Measurements from ENCODE around the gene CHN2. TPM values are rescaled to one million over a fixed set of nuclear protein-coding genes. Genes with fewer than 3 reads are reported as not detected.

Gene CHN2
- total RNA-seq, 1 donor = under 0.01 TPM

DNA sequence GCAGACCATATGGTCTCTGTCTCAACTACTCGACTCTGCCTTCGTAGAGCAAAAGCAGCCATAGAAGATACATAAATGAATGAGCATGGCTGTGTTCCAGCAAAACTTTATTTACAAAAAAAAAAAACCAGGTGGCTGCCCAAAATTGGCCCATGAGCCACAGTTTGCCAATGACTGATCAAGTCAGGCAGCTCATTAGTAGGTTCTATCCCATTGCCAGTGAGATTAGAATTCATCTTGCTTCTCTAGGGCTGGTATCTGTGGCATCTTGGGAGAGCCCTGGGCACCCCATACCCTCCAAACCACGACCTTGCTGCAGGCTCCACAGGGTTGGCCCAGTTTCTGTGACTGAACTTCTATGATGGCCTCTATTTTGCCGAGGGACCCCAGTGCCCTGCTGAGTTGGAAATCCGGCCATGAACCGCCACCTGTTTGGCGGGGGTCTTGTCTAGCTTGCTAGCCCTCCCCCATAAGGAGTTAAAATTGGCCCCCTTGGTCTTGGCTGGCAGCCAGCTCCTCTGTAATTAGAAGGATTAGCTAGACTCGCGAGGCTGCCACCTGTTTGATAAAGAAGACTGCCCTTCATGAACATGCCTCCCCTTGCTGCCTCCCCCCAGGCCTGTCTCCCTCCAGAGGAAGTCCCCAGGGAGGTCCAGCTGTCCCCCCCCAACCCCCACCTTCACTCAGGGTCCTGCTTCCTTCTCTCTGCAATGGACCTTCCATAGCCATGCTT, 83.9 kb downstream of the CHN2 start:
- DNase-seq (ENCODE audit: low read depth) = no peak
- H3K4me3 ChIP-seq (ENCODE audit: low read depth, low read length) = no peak overlapping the region
- TF ChIP-seq, protein P1, sequence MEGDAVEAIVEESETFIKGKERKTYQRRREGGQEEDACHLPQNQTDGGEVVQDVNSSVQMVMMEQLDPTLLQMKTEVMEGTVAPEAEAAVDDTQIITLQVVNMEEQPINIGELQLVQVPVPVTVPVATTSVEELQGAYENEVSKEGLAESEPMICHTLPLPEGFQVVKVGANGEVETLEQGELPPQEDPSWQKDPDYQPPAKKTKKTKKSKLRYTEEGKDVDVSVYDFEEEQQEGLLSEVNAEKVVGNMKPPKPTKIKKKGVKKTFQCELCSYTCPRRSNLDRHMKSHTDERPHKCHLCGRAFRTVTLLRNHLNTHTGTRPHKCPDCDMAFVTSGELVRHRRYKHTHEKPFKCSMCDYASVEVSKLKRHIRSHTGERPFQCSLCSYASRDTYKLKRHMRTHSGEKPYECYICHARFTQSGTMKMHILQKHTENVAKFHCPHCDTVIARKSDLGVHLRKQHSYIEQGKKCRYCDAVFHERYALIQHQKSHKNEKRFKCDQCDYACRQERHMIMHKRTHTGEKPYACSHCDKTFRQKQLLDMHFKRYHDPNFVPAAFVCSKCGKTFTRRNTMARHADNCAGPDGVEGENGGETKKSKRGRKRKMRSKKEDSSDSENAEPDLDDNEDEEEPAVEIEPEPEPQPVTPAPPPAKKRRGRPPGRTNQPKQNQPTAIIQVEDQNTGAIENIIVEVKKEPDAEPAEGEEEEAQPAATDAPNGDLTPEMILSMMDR (IDR thresholded peaks at IDR 0.05; ENCODE audit: insufficient read depth, low read depth, low read length) = no peak

DNA sequence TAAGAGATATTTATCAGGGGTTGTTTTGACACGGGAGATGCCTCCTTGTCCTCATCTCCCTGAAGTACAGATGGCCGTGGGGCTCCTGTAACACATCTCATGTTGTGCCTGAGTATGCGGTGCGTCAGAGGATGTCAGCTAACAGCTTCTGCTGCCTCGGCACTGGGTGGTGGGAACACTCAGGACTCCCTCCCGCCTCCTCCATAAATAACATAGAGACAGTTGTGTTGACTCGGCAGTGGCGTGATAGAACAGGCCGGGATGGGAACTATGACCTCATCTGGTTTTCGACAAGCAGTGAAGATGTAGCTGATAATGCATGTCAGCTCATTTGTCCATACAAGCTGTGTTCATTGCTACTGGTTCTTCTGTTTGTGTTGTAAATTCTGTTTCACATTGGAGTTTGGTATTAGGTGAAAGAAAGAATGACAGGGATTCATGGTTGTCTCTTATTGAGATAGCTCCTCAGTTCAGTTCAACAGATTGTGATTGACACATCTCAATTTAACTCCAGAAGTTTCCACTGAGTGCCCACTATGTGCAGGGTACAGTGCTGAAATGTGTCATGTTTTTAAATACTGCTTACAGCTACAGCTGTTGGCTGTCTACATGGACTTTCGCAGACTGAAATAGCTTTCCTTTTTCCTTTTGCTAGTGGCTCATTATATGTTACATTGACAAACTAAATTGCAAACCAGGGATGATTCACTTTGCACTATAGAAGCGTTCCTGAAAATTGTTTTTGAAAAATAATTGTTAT, 87.4 kb downstream of the CHN2 start:
- TF ChIP-seq, protein P1 (IDR thresholded peaks at IDR 0.05; ENCODE audit: insufficient read depth, low read depth, low read length) = no peak
- peak; percentile 34 for DNase-seq (ENCODE audit: low read depth)
- H3K4me3 ChIP-seq (ENCODE audit: low read depth, low read length) = no peak overlapping the region

DNA sequence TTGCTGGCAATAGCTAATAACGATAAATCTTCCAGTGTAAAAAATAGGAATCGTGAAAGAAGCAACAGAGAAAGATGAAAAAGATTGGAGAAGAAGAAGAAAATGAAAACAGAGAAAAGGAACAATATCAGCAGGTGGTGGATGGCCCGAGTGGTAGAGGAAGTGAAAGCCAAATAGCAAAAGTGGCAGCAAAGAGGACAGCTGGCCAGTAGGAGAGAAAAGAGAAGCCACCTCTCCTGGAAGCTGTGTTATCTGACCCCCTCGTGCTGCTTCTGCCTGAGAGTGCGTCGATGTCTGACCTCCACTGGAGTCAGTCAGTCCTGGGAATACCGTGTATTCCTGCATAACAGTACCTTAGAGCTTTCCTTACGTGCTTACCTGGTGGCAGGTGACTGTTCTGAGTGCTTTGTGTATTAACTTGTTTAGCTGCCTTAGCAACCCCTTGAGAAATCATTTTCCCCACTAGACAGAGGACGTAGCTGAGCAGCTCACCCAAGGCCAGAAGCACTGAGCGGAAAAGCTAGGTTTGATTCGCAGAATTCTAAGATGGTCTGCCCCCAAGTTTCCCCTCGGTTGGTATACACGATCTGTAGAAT, 88.3 kb downstream of the CHN2 start:
- H3K4me3 ChIP-seq (ENCODE audit: low read depth, low read length) = no peak overlapping the region
- TF ChIP-seq, protein P1 (IDR thresholded peaks at IDR 0.05; ENCODE audit: insufficient read depth, low read depth, low read length) = no peak
- no peak for DNase-seq (ENCODE audit: low read depth)

DNA sequence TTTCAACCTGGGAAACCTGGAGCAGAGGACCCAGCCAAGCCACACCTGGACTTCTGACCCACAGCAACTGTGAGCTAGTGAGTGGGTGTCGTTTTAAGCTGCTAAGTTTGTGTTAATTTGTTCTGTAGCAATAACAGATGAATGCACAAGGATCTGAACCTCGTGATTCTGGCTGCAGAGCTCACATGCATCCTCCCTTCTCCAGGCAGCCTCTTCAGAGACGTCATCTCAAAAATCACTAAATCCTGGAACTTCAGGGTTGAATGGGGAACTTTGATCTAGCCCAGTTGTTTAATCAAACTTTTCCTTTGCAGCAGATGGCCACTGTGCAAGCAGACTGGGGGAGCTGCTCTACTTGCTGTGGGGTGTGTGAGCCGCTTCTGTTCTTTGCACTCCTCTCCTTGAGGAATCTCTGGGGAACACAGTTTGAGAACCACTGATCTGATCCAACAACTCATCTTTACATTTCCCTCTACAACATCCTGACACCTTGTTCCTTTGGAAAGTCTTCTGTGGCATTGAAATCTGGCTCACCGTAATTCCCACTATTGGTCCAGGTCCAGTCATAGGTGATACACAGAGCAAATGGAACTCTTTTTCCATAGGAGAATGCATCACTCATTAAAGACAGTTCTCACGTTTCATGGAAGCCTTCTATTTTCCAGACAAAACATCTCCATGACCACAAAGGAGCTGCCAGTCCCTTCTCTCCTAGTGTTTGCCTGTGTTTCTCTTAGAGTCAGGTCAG, 90.3 kb downstream of the CHN2 start:
- H3K4me3 ChIP-seq (ENCODE audit: low read depth, low read length) = no peak overlapping the region
- TF ChIP-seq, protein P1 (IDR thresholded peaks at IDR 0.05; ENCODE audit: insufficient read depth, low read depth, low read length) = no peak
- DNase-seq (ENCODE audit: low read depth) = no peak

DNA sequence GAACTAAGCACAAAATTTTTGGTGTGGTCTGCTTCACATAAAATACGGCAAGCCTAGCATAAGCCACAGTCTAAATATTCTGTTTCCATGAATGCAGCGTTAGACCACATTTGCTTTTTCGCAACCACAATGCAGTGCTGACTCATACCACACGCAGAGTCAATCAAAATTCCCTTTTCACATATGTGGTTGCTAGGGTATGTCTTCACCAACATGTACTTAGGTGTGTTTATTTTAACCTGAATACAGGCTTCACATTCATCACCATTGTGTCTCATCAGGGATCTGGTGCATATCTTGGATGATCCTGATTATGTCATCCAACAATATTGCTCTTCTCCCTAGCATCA, 90.8 kb downstream of the CHN2 start:
- peak; percentile 55 for DNase-seq (ENCODE audit: low read depth)
- TF ChIP-seq, protein P1 (IDR thresholded peaks at IDR 0.05; ENCODE audit: insufficient read depth, low read depth, low read length) = no peak
- H3K4me3 ChIP-seq (ENCODE audit: low read depth, low read length) = no peak overlapping the region

DNA sequence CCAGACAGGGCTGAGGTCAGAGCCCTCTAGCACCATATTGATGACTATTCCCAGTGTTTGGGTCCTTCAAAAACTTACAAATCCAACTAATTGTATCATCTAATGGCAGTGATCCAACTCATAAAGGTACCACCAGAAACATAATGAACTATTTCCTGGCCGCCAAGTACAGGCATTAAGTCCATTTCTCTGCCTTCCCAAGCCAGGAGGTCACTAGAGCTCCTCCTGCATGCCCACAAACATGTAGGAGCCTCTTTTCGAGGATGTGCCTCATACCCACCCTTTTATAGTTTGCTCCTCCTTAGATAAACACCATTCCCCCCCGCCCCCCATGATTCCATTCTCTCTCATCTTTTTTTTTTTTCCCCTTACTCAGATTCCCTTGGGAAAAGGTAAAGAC, 91.3 kb downstream of the CHN2 start:
- TF ChIP-seq, protein P1 (IDR thresholded peaks at IDR 0.05; ENCODE audit: insufficient read depth, low read depth, low read length) = no peak
- H3K4me3 ChIP-seq (ENCODE audit: low read depth, low read length) = no peak overlapping the region

More for the DNA sequence above, 91.3 kb downstream of the CHN2 start:
- no peak for DNase-seq (ENCODE audit: low read depth)

Measured in fibroblast of villous mesenchyme (primary cell).